ENCODE measurements around the gene FOXP1.

DNA sequence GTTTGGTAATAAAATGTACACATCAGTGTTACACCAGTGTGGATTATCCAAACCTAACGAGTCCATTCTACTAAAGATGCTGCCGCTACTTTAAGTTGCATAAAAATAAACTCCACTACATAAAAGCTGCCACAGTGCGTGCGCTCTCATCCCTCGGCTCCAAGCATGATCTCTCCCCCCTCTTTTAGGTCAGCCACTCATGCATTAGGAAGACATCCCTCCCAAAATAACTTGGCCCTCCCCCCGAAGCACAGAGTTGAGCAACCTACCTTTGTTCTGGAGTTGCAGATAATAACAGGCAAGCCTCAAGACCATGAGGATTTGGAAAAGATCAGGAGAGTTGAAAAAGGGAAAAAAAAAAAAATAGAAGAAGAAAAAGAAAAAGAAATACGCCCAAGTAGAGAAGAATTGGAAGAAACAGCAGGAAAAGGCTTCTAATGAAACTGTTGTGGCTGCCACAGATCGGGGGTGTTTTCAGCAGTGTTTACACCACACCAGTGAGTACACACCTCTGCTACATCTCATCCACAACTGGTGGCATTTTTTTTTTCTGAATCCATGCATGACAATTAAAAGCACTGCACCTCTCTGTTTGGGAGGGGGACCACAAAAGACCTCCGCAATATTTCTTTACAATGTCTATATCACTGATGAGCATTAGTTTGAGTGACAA lies 339.2 kb downstream of the FOXP1 start:
- TF ChIP-seq, protein P1, sequence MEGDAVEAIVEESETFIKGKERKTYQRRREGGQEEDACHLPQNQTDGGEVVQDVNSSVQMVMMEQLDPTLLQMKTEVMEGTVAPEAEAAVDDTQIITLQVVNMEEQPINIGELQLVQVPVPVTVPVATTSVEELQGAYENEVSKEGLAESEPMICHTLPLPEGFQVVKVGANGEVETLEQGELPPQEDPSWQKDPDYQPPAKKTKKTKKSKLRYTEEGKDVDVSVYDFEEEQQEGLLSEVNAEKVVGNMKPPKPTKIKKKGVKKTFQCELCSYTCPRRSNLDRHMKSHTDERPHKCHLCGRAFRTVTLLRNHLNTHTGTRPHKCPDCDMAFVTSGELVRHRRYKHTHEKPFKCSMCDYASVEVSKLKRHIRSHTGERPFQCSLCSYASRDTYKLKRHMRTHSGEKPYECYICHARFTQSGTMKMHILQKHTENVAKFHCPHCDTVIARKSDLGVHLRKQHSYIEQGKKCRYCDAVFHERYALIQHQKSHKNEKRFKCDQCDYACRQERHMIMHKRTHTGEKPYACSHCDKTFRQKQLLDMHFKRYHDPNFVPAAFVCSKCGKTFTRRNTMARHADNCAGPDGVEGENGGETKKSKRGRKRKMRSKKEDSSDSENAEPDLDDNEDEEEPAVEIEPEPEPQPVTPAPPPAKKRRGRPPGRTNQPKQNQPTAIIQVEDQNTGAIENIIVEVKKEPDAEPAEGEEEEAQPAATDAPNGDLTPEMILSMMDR (IDR thresholded peaks at IDR 0.05): no peak
- no peak for TF ChIP-seq POLR2A (IDR thresholded peaks at IDR 0.05)
